Measurements from ENCODE around the gene GRWD1.
A peak's percentile ranks its signal among the peaks of the same experiment; 100 is the strongest.

Gene GRWD1

DNA sequence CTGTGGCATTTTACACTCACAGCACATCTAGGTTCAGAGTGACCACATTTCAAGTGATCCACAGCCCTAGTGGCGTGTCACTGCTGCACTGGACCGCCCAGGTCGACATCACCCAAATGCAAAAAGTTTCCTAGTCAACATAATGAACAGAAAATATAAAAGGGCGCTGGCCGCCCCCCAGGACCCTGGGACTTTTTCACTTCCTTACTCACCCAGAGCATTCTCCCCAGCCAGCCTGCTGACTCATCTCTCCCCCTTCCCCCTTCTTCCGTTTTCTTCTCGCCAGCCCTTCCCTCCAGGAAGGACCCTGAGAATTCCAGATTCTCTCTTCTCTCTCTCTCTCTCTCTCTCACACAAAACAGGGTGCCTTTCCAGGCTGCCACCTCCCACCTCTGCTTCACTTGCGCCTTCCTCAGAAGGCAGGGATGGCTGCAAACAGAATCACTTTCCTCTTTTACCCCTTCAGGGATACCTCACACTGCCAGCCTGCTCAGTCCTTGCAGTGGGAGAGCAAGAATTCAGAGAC, 21.0 kb upstream of the GRWD1 start:
- DNase-seq (ENCODE audit: low spot score) = no peak

DNA sequence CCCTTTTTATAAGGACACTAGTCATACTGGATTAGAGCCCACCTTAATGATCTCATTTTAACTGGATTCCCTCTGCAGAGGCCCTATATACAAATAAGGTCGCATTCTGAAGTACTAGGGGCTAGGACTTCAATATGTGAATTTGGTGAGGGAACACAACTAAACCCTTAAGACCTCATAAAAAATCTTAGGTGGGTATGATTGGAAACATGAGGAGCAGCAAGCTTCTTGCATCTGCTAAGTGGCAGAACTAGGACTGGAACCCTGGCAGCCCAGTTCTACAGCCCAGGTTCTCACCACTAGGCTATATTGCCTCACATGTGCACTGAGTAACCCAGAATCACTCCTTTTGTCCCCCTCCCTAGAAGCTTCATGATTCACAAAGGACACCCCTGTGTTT, 17.1 kb upstream of the GRWD1 start:
- DNase-seq (ENCODE audit: low spot score) = no peak

DNA sequence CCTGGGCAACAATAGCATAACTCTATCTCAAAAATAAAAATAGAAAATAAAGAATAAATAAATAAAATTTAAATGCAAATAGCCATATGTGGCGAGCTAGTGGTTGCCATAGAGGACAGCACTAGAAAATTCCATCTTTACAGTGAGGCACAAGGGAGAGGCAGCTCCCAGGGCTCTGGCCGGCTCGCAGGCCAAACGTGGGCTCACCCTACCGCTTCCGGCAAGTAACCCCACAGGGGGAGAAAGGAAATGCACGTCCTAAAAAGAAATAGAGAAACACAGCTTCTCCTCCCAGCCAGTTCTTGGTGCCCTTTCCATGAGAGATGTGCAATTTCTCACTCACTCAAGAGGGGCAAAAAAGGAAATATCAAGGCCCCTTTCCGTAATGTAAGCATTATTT, 12.4 kb upstream of the GRWD1 start:
- no peak for DNase-seq (ENCODE audit: low spot score)

DNA sequence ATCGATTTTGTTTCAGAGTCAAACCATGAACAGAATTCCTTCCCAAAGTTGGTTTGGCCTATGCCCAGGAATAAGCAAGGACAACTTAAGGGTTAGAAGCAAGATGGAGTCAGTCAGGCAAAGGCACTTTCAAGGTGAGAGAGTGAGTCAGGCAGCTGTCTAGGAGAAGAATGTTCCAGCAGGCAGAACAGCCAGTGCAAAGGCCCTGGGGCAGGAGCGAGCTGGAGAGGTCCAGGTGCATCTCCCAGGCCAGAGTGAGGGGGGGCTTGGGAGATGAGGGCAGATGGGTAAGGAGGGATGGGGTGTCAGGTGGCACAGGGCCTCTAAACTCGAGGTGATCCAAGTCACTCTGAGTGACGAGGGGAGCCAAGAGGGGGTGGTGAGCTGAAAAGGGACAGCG, 9.2 kb upstream of the GRWD1 start:
- DNase-seq (ENCODE audit: low spot score) = no peak

DNA sequence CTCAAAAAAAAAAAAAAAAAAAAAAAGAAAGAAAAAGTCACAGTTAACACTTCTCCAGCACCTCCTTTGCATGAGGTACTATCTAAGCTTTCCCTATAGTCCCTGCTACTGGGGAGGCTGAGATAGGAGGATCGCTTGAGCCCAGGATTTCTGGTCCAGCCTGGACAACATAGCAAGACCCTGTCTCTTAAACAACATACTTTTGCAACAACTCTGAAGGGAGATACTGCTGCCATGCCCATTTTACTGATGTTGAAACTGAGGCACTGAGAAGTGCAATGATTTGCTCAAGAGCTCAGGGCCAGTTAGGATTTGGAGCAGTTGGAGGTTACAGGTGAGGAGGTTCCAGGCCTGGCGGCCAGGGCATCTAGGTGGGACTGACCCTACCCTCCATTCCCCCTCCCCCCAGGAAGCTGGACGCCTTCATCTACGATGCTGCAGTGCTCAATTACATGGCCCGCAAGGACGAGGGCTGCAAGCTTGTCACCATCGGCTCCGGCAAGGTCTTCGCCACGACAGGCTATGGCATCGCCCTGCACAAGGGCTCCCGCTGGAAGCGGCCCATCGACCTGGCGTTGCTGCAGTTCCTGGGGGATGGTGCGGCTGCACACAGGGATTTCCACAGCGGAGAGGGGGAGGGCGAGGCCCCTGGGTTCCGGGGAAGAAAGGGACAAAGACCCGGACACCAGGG, 4.3 kb upstream of the GRWD1 start:
- DNase-seq (ENCODE audit: low spot score) = no peak

DNA sequence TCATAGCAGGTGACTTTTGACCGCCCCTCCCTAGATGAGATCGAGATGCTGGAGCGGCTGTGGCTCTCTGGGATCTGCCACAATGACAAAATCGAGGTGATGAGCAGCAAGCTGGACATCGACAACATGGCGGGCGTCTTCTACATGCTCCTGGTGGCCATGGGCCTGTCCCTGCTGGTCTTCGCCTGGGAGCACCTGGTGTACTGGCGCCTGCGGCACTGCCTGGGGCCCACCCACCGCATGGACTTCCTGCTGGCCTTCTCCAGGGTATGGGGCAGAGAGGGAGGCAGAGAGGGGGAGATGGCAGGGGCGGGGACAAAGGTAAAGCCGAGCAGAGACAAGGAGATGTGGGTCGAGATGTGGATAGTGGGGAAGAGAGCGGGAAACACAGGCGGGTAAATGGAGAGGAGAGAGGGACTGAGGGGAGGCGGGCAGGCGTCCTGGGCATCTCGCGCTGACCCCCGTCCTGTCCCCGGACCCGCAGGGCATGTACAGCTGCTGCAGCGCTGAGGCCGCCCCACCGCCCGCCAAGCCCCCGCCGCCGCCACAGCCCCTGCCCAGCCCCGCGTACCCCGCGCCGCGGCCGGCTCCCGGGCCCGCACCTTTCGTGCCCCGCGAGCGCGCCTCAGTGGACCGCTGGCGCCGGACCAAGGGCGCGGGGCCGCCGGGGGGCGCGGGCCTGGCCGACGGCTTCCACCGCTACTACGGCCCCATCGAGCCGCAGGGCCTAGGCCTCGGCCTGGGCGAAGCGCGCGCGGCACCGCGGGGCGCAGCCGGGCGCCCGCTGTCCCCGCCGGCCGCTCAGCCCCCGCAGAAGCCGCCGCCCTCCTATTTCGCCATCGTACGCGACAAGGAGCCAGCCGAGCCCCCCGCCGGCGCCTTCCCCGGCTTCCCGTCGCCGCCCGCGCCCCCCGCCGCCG, 3.4 kb upstream of the GRWD1 start:
- no peak for DNase-seq (ENCODE audit: low spot score)

DNA sequence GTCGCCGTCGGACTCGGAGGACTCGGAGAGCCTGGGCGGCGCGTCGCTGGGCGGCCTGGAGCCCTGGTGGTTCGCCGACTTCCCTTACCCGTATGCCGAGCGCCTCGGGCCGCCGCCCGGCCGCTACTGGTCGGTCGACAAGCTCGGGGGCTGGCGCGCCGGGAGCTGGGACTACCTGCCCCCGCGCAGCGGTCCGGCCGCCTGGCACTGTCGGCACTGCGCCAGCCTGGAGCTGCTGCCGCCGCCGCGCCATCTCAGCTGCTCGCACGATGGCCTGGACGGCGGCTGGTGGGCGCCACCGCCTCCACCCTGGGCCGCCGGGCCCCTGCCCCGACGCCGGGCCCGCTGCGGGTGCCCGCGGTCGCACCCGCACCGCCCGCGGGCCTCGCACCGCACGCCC, 2.5 kb upstream of the GRWD1 start:
- peak; percentile 72 for DNase-seq (ENCODE audit: low spot score)

DNA sequence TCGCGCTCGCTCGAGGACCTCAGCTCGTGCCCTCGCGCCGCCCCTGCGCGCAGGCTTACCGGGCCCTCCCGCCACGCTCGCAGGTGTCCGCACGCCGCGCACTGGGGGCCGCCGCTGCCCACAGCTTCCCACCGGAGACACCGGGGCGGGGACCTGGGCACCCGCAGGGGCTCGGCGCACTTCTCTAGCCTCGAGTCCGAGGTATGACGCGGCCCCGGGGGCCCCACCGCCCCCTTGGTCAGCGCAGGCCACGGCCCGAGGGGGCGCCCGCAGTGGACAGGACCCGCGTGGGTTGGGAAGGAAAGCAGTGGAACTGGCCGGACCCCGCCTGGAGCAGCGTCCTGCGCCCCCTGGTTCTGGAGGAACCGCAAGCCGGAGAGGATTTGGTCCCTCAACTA, 2.1 kb upstream of the GRWD1 start:
- peak; percentile 69 for DNase-seq (ENCODE audit: low spot score)

DNA sequence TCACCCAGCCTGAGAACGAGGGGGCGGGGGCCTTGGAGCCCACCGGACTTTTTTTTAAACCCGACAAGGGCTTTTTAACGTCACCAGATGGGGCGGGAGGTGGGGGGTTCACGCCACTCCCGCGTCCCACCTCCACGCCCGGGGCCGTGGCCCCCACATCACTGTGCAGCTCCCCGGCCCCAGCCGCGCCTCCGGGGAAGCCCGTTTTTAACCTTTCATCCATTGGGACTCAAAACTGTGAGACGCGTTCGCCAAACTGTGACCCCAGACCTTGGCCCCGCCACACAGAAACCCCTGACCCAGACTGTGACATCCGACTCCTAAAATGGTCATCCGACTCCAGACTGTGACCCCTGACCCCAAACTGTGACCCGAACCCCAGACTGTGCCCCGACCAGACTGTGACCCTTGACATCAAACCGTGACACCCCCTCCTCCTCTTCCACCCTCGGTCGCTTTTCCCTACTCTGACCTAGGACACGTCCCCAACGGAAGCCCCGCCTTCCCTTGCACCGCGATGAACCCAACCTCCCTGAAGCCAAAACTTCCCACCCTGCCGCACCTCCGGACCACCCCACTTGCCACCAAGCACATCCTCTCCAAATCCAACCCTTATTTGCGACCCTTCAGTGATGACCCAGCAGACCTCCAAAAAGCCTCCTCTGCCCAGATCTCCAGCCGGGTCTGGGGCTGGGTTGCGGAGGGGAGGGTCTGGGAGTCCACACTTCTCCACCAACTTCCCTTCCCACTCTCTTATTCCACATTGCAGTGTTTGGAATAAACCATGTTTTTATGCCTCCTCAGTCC, 1.5 kb upstream of the GRWD1 start:
- peak; percentile 86 for DNase-seq (ENCODE audit: low spot score)

DNA sequence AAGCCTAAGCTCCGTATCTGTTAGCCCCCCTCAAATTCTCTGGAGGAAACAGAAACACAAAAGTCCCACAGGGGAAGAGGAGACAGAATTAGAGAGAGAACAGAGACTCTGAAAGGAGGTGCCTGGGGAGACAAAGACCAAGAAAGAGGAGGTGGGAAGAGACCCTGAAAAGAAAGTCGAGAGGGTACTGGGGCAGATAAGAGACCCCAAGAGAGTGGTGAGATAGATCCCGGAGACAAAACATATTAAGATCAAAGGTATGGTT, 915 bp upstream of the GRWD1 start:
- no peak for DNase-seq (ENCODE audit: low spot score)

DNA sequence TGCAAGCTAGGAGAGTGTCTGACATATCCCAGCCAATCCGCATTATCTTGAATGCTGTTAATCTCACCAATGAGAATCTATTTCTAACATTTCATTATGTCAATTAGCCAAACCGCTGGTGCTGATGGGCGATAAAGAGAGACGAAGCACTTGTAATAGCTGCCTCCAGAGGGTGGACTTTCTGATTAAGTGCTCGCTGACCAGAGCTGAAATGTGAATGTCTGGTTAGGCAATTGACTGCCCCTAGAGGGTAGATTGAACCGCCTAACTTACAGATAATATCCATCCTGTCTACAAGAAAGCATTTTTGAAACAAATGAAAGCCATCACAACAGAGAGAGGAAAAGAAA, 552 bp upstream of the GRWD1 start:
- peak; percentile 95 for DNase-seq (ENCODE audit: low spot score)

DNA sequence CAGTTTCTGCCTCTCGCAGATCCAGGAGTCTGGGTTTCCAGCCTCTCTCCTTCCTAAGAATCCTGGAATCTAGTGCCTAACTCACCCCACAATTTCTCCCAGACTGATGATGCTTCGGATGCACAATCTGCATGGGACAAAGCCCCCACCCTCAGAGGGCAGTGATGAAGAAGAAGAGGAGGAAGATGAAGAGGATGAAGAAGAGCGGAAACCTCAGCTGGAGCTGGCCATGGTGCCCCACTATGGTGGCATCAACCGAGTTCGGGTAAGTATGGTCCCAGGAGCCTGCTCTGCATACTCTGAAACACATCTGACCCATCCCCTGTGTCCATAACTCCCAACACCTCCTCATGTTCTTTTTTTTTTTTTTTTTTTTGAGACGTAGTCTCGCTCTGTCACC, 796 bp downstream of the GRWD1 start:
- DNase-seq (ENCODE audit: low spot score) = no peak

DNA sequence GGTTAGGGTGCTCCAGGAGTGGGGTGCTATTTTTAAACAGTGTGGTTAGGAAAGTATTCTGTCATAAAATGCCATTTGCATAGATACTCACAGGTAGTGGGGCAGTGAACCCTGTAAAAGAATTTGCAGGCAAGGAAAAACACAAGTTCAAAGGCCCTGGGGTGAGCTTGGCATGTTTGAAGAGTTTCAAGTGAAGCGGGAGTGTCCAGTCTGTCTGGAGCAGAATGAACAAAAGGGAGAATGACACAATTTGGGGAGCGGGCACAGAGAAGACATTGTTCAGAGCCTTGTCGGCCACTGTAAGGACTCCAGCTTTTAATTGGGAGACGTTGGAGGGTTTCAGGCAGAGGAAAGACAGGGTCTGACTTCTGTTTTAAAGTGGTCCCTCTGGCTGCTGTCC, 2.8 kb downstream of the GRWD1 start:
- no peak for DNase-seq (ENCODE audit: low spot score)

DNA sequence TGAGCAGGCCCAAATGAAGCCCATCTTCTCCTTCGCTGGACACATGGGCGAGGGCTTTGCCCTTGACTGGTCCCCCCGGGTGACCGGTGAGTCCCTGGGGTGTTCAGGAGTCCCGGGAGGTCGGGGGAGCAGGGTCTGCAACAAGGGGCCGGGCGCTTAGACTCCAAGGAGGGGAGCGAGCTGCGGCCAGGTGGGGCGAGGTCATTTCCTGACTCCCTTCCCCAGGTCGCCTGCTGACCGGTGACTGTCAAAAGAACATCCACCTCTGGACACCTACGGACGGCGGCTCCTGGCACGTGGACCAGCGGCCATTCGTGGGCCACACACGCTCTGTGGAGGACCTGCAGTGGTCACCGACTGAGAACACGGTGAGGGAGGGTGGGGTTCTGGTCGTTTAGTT, 4.7 kb downstream of the GRWD1 start:
- DNase-seq (ENCODE audit: low spot score) = no peak

DNA sequence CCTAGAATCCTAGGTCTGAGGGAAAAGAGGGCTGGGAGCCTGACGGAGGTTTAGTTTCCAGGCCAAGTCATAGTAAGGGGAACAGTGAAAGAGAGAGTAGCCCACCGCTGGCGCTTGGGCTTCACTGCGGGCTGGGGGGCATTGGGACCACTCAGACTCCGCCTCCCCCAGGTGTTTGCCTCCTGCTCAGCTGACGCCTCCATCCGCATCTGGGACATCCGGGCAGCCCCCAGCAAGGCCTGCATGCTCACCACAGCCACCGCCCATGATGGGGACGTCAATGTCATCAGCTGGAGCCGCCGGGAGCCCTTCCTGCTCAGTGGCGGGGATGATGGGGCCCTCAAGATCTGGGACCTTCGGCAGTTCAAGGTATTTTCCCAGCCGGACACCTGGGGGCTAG, 5.1 kb downstream of the GRWD1 start:
- DNase-seq (ENCODE audit: low spot score) = no peak

DNA sequence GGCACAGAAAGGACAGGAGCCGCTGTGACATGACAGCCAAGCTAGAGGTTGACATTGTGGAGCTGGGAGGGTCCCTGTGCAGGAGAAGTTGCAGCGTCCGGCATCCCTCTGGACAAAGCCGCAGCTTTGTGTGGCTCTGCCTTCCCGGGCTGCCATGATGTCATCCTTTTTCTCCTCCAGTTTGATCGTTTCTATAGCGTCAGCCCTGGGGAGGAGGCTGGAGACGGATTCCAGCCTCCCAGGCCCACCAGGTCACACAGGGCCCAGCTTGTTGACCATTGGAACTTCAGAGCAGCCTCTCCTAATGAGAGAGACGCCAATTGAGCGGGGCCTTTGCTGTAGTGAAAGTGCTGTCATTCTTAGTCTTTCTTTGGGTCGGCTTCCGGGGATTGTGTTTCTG, 5.8 kb downstream of the GRWD1 start:
- DNase-seq (ENCODE audit: low spot score) = no peak

DNA sequence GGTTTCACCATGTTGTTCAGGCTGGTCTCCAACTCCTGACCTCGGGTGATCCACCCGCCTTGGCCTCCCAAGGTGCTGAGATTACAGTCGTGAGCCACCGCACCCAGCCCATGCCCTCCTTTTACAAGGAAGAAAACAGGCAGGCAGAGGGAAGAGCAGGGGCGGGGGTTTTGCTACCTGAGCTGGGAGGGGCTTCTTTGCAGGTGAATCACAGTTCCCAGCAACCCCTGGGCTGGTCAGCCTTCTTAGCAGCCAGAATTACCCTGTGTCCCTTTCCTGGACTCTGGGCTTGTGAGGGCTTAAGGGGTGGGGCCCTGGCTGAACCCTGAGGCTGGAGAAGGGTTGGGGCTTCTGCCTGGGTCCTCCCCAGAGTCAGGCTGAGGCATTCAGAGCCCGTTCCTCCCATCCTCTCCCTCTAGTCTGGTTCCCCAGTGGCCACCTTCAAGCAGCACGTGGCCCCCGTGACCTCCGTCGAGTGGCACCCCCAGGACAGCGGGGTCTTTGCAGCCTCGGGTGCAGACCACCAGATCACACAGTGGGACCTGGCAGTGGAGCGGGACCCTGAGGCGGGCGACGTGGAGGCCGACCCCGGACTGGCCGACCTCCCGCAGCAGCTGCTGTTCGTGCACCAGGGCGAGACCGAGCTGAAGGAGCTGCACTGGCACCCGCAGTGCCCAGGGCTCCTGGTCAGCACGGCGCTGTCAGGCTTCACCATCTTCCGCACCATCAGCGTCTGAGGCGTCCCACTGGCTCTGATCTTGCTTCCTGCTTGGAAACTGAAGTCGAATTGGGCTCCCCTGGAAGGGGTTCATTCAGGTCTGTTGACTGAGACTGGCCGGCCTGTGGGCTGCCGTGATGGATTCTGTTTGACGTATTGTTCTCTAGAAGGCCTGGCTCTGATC, 6.8 kb downstream of the GRWD1 start:
- no peak for DNase-seq (ENCODE audit: low spot score)

DNA sequence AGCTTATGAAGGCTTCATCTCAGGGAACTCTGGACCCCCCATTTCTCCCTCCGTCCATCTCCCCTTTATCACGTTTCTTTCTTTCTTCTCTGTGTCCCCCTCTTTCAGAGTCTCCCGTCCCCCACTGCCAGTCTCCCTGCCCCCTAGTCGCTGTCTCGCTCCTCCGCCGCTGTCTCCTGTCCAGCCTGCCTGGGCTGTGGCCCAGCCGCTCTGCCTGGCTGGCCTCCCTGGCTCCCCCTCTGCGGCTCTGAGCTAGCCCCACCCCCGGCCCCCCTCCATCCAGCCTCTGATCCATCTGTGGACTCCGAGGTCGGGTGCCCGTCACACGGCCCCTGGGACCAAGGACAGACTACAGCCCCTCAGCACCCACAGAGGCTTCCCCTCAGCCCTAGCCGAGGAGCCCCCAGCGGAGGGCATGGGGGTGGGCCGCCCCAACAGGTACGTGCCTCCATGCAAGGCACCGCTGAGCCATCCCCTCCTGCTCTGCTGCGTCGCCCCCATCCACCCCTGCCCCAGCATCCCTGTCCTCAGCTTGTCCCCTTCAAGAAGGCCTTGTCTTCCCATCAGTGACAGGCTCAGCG, 8.5 kb downstream of the GRWD1 start:
- DNase-seq (ENCODE audit: low spot score) = no peak

DNA sequence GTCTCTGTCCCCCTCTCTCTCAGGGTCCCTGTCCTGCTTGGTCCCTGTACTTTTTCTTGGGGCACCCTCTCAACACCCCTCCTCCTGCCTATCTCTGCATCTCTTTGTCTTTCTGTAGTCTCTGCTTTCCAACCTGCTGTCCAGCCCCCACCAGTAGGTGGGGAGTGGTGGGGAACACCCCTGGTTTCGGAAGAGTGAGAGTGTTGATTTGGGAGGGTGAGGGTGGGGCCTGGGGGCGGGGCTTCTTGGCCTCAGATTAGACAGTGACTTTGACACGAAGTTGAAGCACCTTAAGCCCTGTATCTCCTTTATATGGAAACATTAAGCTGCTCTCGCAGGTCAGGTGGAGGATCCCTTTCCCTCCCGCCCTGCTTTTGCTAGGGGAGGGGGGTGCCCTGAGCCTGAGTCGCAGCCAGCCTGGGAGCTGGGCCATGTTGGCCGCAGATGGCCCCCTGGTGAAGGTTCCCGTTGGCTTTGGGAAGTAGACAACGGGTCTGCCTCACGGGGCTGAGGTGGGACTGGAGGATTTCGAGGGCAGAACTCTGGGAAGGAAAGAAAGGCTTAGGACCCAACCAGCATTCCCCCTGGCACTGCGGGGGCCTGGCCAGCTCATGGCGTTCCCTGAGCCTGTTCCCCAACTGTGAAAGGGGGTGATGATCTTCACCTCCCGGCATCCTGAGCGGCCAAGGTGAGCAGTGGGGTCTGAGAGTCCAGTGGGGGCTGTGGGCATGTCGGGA, 9.6 kb downstream of the GRWD1 start, which contains the start of gene KCNJ14:
KCNJ14 (plus strand) TSS at position 404 of the 737 bp plus-strand sequence. CDS start 6,151 bp downstream, outside the sequence.
- DNase-seq (ENCODE audit: low spot score) = no peak

DNA sequence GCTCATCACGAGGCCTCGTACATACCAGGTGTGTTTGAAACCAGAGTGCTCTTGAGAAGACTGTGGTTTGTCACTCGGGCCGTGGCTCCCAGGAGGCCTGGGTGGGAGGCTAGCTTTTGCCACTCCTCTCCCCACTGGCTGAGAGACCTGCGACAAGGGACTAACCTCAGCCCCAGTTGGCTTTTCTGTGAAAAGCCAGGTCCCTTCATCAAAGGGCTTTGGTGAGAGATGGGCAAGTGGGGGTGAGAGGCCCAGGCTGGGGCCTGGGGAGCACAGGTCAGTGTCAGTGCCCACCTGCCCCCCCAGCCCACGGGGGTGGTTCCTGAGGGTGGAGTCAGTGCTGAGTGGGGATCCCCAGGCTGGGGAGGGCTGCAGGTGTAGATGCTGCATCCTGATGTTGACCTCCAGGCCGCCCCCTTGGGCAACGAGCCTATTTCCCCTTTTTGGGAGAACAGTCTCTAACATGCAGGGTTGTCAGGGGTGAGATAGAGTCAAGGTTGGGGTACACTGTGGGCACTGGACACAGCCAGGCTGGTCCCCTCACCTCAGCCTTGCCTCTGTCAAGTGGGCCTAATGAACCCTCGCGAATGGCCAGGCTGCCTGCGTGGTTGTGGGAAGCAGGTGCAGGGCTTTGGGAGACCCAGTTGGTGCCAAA, 10.3 kb downstream of the GRWD1 start:
- no peak for DNase-seq (ENCODE audit: low spot score)
